Stimulated activated CD4-positive, alpha-beta T cell treated with anti-CD3 and anti-CD28 coated beads, Interleukin-1b, Interleukin-23, amount 100 ng/mL, for 48 hours (primary cell): Measurements from ENCODE around the gene MARCHF5.
A peak's percentile ranks its signal among the peaks of the same experiment; 100 is the strongest.

Experiments
- DNase-seq: peaks from one replicate; pipeline ENCODE4 v3.0.0-alpha.2; 2020

Gene MARCHF5, protein sequence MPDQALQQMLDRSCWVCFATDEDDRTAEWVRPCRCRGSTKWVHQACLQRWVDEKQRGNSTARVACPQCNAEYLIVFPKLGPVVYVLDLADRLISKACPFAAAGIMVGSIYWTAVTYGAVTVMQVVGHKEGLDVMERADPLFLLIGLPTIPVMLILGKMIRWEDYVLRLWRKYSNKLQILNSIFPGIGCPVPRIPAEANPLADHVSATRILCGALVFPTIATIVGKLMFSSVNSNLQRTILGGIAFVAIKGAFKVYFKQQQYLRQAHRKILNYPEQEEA

DNA sequence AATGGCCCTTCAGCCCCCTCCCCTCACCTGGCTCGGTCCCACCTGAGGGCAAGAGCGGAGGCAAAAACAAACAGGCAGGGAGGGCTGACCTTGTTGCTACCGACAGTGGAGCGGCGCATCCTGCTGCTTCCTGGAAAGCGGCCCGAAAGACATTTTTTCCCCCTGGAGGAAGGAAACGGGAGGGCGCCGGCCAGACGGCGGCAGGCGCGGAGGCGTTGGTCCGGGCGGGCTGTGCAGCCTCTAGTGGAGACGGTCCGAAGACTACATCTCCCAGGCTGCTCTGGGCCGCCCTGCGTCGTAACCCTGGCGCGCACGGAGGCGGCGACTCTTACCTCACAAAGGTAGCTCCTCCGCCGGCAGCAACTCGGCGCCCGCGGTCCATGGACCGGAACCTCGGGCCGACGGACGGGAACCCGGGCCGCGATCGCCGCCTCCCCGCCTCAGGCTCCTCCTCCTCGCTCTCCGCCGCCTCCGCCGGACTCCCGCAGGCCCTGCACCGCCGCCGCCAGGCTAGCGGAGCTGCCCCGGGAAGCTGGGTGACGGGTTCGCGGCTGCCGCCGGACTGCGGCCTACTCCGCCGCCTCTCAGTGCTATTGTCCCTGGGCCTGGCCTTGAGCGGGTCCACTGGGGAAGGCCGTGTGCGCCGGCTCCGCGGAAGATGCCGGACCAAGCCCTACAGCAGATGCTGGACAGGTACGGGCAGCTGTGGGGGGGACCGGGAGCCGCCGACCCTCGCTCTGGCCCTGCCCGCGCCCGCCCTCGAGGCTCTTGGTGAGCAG, at the start of gene MARCHF5, which contains the start of gene CPEB3:
Gene MARCHF5 (plus strand): TSS at position 331 of the 779 bp plus-strand sequence. CDS start 328 bp downstream, at position 659.
Gene CPEB3 (minus strand): TSS at position 242 of the 779 bp plus-strand sequence. CDS start 50,728 bp downstream, outside the sequence.
- DNase-seq = peak; percentile 94

GRCh38 chr10:92241501-92241900, 49.5 kb upstream of the MARCHF5 start:
- no peak for DNase-seq

DNA sequence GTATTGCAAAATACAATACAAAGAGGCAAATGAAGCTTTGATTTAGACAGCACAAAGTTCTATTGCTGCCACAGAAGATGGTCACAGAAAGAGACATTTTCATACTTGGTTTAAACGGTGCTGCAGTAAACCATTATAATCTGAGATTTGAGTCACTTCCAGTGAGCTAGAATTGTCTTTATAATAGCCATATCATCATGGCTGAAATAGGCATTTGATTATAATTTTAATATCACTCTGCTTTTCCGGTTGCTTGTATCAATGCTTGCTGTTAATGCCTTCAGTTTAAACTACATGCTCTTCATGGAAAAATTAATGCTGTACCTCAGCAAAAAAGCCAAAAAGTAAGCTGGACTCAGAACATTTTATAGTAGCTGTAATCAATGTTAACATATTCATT, 48.6 kb upstream of the MARCHF5 start:
- no peak for DNase-seq

- peak; percentile 14 for DNase-seq
Observed at GRCh38 chr10:92242910-92243671, 47.9 kb upstream of the MARCHF5 start.

GRCh38 chr10:92244796-92245195, 46.2 kb upstream of the MARCHF5 start:
- DNase-seq = no peak

DNA sequence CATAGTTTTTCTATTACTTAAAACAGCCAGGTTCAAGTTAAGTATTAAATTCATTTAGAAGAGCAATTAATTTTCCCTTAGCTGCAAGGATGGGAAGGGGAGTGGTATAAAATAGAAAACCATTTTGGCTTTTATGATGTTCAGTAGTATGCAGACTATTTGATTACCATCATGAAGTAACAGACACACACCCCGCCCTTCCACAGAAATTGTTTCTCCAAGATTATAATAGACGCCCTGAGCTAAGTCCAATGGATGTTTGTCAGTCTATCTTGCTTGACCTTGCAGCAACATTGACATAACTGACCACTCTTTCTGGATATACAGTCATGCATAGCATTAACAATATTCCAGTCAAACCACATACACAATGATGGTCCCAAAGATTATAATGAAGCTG, 42.4 kb upstream of the MARCHF5 start:
- DNase-seq = no peak

DNA sequence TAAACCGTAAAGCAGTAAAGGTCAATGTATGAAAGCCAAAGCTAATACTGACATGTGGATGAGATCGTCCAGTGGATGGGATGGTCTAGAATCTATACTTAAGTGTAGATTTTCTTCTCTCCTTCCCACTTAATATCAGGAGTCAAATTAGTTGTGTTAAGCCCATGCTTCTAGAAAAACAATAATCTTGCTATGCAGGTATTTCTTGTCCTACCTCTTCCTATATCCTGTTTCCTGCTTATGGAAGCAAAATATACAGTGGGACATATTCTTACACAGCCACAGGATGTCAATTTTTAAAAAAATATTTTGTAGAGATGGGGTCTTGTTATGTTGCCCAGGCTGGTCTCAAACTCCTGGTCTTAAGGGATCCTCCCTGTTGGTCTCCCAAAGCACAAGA, 27.6 kb upstream of the MARCHF5 start:
- DNase-seq = no peak

- DNase-seq = no peak
Observed at GRCh38 chr10:92264249-92264648, 26.7 kb upstream of the MARCHF5 start.

- DNase-seq = no peak
Observed at GRCh38 chr10:92265687-92266258, 25.2 kb upstream of the MARCHF5 start.

- DNase-seq = no peak
Observed at GRCh38 chr10:92267343-92267742, 23.6 kb upstream of the MARCHF5 start.

GRCh38 chr10:92268748-92269147, 22.2 kb upstream of the MARCHF5 start:
- DNase-seq = no peak

DNA sequence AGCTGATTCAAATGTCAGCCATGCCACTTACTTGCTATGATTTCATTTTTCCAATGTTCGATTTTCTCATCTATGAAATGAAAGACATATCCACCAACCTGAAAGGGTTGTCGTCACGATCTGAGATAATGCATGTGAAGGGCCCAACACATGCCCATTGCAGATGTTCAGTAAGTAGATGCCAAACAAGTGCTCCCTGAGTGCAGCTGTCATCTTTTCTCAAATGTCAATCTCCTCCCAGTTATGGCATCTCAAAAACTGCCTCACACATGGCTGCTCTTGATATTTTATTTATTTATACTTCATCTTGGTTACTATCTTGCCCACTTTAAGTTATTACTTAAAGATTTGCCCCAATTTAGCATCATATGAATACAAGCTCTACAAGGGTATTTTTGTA, 16.9 kb upstream of the MARCHF5 start:
- no peak for DNase-seq

DNA sequence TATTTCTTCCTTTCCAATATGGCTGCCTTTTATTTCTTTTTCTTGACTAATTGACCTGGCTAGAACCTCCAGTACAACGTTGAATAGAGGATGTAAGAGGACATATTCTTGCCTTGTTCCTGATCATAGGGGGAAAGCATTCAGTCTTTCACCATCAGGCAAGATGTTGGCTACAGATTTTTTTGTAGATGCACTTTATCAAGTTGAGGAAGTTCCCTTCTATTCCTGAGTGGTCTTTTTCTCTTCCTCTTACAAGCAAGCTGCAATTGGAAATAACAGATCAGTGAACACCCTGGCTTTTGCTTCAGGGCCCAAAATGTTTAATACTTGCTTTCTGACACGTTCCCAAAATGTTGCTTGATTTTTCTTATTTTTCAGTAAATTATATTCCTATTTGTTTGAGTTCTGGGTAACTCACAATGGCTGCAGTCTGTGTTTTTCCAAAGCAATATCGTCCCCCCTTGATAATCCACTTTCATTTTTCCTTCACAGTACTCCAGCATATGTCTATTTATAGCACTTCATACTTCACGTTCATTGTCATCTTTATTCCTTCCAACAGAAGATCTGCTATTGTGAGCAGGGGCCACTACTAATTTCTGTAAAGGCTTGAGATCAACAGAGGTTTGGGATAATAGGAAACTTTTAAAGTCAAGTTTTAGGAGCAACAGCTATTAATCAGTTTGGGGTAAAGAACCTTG, 11.8 kb upstream of the MARCHF5 start:
- DNase-seq = no peak

DNA sequence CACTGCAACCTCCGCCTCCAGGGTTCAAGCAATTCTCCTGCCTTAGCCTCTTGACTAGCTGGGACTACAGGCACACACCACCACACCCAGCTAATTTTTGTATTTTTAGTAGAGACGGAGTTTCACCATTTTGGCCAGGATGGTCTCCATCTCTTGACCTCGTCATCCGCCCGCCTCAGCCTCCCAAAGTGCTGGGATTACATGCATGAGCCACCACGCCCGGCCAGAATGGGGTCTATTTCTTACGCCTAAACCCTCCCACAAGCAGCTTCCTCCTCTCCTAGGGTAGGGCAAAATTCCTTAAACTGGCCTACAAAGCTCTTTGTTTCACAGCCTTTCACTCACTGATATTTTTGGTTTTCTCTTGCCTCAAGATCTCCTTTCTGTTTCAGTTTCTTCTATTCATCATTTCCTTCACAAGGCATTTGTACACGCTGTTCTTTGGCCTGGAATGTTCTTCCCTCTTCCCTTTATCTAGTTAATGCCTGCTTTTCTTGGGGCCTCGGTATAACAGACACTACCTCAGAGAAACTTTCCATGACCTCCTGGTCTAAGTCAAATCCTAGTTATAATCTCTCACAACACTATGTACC, 6.8 kb upstream of the MARCHF5 start:
- DNase-seq = no peak

- DNase-seq = peak; percentile 22
Observed at GRCh38 chr10:92290076-92290836, 711 bp upstream of the MARCHF5 start.

- no peak for DNase-seq
Observed at GRCh38 chr10:92291616-92291865, 574 bp downstream of the MARCHF5 start.

GRCh38 chr10:92291921-92292845, 1.2 kb downstream of the MARCHF5 start:
- DNase-seq = peak; percentile 32

DNA sequence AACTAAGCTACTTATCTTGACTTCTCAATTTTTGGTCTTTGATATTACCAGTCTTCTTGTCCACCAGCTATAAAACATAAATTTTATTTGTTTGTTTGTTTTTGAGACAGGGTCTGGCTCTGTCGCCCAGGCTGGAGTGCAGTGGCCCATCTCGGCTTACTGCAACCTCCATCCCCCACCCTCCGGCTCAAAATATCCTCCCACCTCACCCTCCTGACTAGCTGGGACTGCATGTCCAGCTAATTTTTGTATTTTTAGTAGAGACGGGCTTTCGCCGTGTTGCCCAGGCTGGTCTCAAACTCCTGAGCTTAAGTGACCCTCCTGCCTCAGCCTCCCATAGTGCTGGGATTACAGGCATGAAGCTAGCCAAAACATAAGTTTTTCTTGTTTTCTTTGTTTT, 7.5 kb downstream of the MARCHF5 start:
- no peak for DNase-seq

DNA sequence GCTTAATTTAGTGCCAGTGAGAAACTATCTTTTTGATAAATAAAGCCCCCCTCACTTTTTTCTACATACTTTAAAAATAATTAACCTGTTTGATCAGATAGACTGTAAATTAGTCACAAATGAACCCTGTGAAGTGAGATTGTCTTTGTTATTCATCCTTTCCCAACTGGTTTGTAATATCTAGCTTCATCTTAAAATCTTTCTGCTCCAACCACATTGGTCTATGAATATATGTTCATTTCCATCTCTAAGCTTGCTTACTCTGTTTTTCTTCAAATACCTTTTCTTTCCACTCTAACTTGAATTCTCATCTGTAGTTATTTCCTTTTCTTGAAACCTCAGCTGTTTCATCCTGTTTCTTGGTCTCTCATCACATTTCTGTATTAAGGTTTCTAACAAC, 12.1 kb downstream of the MARCHF5 start:
- no peak for DNase-seq

GRCh38 chr10:92304061-92304460, 13.1 kb downstream of the MARCHF5 start:
- no peak for DNase-seq
